ENCODE measurements around the gene FAM3D.

The FAM3D gene

DNA sequence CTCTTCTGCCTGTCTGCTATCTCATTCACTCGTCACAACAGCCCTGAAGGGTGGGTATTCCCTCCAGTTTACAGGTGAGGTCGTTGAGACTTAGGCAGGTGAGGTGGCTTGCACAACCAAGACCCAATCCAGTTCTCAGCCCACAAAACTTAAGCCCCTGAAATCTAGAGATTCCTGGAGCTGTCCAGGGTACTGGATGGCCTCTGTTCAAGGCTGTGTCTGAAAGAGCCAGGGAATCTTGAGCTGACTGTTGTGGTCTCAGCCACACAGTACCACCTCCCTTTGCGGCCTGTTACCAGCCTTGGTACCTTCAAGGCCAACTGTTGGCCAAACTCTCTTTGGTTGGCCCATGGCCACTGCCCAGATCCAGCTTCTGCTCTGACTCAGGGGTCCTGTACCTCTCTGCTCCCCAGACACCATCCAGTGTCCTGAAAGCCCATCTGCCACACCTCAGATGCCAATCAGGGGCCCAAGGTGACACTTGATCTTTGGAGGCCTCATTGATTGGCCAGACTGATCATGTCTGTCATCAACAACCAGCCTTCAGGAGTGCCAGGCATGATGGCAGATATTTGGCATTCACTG, 78.5 kb downstream of the FAM3D start:
- DNase-seq: peak; percentile 76

- DNase-seq: peak; percentile 68
Measured at GRCh38 chr3:58586776-58587192, 79.8 kb downstream of the FAM3D start.

DNA sequence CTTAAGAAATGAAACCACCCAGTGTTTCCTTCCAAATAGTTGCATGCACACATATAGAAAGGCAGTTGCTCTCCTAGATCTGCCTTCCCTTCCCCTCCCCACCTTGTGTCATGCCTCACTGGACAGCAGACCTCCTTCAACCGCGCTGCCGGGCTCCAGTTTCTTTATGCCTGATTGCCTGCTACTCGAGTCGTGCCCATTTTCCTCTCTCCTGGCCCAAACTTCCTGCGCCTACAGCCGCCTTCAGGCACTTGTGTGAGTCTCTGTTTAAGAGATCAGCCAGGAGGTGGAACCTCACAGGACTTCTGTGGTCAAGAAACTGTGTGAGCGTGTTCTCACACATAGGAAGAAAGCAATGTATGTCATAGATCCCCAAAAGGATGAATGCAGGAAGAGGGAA, 80.6 kb downstream of the FAM3D start:
- no peak for DNase-seq

GRCh38 chr3:58585005-58585786, 81.4 kb downstream of the FAM3D start:
- peak; percentile 87 for DNase-seq

- DNase-seq: no peak
Measured at GRCh38 chr3:58584690-58585004, 81.9 kb downstream of the FAM3D start.

Measured in islet precursor cell (in vitro differentiated cells).